C1 segment of cervical spinal cord (tissue), 14 donors: Measurements from ENCODE around the gene KLF1.
"Not testable (repeated sequence)": the region's sequence is repeated elsewhere in the genome, so short reads cannot be mapped to it uniquely, and the experiment has no call there.

Source experiments
- DNase-seq, 14 donors: peaks; one replicate each; lab custom pipeline; 2025; lab: John Stamatoyannopoulos, UW

KLF1 gene

DNA sequence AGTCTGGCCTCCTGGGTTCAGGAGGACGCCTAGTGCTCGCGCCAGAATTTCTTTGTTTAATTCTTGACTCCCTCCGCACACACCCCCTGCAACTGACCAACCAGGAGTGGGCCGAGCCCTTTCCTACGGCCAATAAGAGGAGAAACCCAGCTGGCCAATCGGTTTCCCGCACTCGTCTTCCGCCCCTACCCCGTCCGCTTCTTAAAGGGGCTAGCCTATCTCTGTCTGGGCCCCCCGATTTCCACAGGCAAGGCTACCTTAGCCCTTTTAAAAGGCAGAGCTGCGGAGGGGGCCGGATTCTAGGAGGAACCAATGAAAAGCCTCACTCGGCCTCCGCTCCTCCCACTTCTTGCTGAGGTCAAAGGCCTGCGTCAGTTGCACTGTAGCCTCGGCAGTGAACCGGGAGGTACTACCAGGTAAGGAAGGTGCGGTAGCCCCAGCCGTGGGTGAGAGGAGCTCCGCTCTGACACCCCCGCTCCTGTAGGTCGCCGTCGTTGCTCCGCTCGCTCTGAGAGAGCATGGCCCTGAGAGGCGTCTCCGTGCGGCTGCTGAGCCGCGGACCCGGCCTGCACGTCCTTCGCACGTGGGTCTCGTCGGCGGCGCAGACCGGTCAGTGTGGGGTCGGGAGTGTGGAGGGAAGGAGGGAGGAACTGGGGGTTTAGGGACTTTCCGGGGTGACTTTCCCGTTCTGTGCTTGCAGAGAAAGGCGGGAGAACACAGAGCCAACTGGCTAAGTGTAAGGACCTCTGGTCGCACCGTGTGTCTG lies 4.0 kb upstream of the KLF1 start, which contains the start of gene GCDH:
GCDH (plus strand) TSS at position 374 of the 766 bp plus-strand sequence; CDS start at position 519, 145 bp downstream.
- DNase-seq: peak; percentile 81 to 99 (median 96)

DNA sequence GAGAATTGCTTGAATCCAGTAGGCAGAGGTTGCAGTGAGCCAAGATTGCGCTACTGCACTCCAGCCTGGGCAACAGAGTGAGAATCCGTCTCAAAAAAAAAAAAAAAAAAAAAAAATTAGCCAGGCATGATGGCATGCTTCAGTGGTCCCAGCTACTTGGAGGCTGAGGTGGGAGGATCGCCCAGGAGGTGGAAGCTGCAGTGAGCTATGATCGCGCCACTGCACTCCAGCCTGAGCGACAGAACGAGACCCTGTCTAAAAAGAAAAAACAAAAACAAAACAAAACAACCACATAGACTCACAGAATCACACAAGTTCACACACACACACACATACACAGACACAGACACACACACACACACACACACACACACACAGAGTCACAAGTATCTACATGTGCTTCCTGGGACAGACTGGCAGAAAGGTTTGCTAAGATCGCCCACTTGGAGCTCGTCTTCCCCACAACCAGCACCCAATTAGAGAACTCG lies 3.3 kb upstream of the KLF1 start:
- not testable (repeated sequence) for DNase-seq

DNA sequence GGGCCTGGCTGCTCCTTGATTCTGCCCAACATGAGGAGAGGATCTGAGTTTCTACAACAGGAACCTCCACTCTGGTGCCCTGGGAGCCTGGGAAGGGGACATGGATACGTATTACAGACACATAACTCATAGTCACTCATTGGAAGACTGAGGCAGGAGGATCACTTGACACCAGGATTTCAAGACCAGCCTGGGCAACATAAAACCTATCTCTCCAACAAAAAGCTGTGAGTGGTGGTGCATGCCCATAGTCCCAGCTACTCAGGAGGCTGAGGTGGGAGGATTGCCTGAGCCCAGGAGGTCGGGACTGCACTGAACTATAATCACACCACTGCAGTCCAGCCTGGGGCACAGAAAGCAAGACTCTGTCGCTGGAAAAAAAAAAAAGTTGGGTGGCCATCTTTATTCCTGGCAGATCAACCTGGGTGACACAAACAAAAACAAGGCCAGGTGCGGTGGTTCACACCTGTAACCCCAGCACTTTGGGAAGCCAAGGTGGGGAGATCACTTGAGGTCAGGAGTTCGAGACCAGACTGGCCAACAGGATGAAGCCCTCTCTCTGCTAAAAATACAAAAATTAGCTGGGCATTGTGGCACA lies 1.1 kb upstream of the KLF1 start:
- DNase-seq: no peak

DNA sequence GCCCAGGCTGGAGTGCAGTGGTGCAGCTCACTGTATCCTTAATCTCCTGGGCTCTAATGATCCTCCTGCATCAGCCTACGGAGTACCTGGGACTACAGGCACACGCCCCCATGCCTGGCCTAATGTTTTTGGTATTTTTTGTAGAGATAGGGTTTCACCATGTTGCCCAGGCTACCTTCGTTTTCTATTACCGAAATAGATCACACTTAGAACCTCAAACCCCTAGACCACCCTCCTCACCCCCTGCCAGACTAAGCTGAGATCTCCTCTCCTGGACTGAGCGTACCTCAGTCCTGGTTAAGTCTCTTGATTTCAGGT lies 391 bp downstream of the KLF1 start:
- DNase-seq: no peak

DNA sequence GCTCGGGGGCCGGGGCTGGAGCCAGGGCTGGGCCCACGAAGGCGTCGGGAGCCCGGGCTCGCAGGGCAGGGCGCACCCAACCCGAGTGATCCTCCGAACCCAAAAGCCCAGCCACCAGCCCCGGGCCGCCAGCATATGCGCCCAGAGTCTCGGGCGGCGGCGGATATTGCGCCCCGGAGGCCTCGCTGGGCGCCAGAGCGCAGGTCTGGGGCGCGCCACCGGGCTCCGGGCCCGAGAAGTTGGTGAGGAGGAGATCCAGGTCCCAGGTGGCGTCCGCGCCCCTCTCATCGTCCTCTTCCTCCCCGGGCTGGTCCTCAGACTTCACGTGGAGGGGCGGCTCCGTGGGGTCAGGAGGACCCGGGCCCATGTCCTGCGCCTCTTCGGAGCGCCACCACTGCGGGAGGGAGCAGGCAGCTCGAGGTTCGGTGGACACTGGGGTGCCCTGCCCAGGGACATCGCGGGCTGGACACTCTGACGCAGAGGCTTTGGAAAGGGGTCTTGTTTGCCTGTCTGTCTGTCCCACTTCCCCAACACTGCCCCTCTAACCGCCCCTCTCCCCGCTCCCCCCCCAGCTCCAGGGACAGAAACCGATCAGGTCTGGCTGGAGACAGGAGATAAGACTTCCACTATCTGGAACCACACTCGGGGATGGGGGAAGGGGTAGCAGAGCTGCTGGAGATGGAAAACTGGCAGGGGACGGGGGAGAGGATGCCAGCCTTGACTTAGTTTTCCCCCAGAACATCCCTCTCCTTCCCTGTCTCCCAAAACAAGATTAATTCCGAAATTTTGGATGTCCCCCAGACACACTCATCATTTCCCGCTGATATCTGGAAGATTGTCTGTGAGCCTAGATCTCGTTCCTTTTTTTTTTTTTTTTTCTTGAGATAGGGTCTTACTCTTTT lies 1.0 kb downstream of the KLF1 start:
- peak in 1 of 14 donors; percentile 25 for DNase-seq

DNA sequence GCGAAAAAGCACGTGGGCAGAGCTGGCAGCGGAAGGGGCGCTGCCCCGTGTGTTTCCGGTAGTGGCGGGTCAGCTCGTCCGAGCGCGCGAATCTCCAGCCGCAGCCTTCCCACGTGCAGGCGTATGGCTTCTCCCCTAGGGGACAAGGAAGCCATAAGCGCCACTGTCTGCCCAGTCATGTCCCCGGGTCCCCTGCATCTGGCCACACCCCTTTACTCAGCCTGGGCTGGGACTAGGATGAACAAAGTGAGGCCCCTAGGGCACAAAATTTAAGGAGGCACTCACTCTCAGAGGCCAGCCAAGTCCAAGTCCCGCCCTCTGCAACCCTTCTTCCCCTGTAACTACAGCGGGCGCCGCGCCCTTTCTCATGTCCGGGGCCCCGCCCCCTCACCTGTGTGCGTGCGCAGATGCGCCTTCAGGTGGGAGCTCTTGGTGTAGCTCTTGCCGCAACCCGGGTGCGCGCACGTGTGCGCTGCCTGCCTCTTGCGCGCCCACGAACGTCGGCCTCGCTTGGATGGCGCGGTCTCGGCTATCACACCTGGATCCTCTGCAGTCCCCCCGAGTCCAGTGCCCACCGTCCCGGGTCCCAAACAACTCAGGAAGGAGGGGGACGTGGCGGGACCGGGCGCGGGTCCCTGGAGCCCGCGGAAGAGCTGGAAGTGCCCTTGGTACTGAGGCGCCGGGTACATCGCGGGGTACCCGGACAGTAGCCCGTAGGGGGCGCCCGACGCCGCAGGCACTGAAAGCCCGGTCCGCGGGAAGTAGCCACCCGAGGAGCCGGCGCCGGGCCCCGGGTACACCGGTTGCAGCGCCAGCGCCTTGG lies 1.9 kb downstream of the KLF1 start:
- DNase-seq: peak in 10 of 14 donors; percentile 2 to 66 (median 16)

DNA sequence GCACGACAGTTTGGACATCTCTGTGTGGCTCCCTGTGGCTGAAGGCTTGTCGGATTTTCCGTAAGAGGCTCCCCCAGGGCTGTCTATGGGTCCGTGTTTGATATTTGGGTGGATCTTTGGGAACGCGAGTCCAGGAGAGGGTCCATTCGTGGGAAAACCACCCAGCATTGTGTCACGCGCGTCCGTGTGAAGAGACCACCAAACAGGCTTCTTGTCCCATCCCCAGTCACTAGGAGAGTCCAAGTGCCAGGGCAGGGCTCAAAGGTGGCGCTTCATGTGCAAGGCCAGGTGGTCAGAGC lies 2.4 kb downstream of the KLF1 start:
- DNase-seq: no peak

DNA sequence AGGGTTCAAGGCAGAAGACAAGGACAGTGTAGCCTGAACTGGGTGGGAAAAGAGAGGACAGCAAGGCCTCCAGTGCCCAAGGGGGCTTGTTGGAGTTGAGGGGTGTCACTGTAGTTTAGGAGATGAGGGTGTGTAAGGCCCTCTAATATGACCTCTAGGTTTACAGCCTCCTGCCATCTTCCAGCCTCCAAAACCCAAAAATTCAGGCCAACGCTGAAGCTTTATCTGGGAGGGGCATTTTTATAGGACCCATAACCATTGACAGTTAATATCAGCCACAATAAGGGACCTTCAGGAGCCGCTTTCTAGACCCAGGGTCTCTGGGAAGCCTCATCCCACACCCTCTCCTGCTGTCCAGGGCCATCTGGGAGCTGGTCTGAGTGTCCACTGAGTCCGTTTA lies 2.8 kb downstream of the KLF1 start:
- no peak for DNase-seq

DNA sequence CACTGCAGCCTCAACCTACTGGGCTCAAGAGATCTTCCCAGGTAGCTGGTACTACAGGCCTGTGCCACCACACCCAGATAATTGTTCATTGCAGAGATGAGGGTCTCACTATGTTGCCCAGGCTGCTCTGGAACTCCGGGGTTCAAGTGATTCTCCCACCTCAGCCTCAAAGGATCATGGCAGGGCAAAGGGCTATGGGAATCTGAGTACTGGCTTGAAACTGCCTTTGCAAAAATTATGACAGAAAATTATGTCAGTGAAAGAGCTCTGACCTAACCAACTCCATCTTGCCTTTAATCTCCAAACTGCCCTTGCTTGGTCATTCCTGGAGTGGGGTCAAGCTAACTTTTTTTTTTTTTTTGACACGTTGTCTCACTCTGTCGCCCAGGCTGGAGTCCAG lies 4.4 kb downstream of the KLF1 start:
- DNase-seq: no peak

DNA sequence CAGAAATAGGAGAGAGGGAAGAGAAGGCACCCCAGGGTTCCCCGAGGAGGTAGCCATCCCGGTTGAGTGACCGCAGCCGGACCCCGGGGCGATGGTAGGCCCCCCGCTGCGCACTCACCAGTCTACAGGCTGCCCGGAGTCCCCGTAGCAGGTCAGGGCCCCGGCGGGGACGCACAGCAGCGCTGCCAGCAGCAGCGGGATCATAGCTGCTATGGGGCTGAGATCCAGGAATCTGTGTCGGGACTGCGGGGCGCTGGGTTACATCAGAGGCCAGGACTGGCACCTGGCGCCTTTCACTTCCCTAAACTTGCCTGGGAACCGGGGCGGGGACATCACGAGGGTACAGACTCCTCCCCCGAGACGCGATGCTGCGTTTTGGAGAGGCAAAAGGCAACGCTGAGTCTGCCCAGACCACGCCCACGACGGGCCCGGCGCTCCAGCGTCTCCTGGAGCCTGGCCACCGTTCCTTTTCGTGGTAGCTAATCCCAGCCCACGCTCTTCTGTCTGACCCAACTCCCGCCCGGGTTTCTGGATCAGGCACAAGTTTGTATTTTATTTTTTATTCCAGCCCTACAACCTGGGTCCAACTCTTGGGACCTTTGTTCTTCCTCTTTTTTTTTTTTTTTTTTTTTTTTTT lies 5.7 kb downstream of the KLF1 start, which contains the start of gene DNASE2:
DNASE2 (minus strand) TSS at position 278 of the 637 bp plus-strand sequence; CDS start at position 204, 74 bp downstream.
- DNase-seq: peak; percentile 25 to 88 (median 77)

DNA sequence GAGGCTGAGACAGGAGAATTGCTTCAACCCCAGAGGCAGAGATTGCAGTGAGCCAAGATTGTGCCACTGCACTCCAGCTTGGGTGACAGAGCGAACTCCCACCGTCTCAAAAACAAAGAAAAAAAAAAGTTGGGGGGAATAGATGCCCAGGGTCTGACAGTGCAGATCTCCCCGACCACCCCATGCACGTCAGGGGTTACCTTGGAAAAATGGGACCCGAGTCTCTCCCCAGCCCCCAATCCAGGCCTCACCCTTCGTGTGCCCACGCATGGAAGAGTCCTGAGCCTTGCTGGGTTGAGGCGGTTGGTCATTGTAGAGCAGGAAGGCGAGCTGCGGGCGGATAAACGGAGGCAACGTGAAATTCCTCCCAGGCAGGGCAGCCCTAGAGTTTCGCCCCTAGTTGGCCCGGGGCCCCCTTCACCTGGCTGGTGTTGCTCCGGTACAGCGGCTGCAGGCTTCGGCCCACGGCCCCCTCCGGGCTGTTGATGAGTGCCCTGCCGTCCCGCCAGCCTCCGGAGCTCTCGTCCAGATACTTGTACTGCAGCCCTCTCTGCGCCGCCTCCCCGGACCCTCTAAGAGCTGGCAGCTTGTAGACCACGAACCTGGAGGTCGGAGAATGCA lies 6.3 kb downstream of the KLF1 start:
- peak in 7 of 14 donors; percentile 33 to 66 (median 48) for DNase-seq

DNA sequence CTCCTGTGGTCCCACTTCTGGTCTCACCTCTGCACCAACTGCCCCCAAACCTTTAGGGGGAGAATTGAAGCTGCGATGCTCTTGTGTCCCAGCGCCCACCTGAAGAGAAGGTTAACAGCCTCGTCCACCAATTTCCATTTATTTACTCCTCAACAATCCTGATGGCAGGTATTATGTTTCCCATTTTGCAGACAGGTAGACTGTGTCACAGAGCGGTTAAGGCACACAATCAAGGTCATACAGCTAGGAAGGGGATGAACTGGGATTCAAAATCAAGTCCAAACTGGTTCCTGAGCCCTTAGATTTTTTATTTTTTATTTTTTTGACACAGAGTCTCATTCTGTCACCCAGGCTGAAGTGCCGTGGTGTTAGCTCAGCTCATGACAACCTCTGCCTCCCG lies 11.9 kb downstream of the KLF1 start:
- no peak for DNase-seq

DNA sequence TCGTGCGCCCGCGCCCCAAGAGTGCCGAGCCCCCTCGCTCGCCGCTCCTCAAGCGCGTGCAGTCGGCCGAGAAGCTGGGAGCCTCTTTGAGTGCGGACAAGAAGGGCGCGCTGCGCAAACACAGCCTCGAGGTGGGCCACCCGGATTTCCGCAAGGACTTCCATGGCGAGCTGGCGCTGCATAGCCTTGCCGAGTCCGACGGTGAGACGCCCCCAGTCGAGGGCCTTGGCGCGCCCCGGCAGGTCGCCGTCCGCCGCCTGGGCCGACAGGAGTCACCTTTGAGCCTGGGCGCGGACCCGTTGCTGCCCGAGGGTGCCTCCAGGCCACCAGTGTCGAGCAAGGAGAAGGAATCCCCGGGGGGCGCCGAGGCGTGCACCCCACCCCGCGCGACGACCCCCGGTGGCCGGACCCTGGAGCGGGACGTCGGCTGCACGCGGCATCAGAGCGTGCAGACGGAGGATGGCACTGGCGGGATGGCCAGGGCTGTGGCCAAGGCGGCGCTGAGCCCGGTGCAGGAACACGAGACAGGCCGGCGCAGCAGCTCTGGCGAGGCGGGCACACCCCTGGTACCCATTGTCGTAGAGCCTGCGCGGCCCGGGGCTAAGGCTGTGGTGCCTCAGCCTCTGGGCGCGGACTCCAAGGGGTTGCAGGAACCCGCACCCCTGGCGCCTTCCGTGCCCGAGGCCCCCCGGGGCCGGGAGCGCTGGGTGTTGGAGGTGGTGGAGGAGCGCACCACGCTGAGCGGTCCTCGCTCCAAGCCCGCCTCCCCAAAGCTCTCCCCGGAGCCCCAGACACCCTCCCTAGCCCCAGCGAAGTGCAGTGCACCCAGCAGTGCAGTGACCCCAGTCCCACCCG lies 12.9 kb downstream of the KLF1 start:
- no peak for DNase-seq

DNA sequence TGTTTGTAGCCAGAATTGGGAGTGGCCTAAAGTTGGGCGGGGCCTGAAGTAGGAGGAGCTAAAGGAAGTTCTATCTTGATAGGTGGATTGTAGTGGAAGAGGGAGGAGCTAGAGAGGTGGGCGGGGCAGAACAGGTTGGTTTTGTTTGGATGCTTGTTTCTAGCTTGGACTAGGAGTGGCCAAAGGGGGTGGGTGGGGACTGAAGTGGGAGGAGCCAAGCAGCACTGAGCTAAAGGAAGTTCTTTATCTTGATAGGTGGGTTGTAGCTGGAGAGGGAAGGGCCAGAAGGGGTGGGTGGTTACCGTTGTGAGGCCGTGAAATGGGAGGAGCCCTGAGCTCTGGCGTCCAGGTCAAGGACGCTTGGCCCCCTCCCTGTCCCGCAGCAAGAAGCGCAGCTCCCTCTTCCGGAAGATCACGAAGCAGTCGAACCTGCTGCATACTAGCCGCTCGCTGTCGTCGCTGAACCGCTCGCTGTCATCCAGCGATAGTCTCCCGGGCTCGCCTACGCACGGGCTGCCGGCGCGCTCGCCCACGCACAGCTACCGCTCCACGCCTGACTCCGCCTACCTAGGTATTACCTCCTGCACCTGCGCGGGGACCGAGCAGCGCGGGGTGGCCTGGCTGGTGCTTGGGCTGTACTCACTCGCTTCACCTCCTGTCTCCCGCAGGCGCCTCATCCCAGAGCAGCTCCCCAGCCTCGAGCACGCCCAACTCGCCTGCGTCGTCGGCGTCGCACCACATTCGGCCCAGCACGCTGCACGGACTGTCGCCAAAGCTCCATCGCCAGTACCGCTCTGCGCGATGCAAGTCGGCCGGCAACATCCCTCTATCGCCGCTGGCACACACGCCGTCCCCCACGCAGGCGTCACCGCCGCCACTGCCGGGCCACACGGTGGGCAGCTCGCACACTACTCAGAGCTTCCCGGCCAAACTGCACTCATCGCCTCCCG lies 13.8 kb downstream of the KLF1 start:
- DNase-seq: no peak

DNA sequence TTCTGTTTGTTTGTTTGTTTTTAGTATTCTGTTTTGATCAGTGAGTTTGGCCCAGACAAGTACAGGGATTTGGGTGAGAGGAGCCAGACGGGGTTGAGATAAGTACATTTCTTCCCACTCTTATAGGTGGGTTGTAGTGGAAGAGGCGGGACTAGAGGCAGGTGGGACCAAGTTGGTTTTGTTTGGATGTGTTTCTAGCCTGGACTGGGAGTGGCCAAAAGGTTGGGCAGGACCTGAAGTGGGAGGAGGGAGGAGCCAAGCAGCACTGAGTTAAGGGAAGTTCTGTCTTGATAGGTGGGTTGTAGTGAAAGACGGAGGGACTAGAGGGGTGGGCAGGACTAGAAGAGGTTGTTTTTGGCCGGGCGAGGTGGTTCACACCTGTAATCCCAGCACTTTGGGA lies 14.7 kb downstream of the KLF1 start:
- no peak for DNase-seq

DNA sequence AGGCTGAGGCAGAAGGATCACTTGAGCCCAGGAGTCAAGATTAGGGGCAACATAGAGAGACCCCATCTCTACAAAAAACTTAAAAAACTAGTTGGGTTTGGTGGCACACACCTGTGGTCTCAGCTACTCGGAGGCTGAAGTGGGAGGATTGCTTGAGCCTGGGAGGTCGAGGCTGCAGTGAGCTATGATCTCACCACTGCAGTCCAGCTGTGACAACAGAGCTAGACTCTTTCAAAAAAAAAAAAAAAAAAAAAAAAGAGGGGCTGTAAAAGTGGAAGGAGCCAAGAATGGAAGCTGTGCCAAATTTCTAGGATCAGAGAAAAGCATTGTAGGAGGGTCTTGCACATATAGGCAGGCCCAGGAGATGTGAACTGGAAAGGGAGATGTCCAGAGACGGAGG lies 15.3 kb downstream of the KLF1 start:
- DNase-seq: no peak

DNA sequence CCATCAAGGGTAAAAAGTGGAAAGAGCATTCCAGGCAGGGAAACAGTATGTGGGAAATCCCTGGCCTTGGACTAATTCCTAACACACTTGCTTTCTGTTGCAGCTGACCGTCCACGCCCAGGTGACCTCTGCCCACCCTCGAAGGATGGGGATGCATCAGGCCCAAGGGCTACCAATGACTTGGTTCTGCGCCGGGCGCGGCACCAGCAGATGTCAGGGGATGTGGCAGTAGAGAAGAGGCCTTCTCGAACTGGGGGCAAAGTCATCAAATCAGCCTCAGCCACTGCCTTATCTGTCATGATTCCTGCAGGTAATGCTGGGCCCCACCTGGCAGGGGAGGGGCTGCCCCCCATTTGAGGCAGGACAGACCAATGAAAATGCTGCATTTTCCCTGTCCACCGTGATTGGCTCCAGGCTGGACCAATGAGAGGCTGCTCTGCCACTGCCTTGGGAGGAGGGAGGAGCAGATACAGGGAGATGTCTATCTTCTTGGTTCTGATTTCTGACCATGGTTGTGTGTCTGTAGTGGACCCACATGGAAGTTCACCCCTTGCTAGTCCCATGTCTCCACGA lies 18.4 kb downstream of the KLF1 start:
- no peak for DNase-seq
